Stimulated activated CD8-positive, alpha-beta memory T cell treated with anti-CD3 and anti-CD28 coated beads, Interleukin-2, amount 100 ng/mL, for 48 hours (primary cell): ENCODE measurements around the gene CHODL.

Experiments used
- DNase-seq, 2 donors: peaks; one replicate each; pipeline ENCODE4 v3.0.0-alpha.2; 2020; ENCODE audit warnings: low read depth in 2 of 2

CHODL gene

GRCh38 chr21:18244671-18245463 lies at the start of gene CHODL:
TSS of gene CHODL (plus strand) at chr21:18244833. CDS start at chr21:18245224, 391 bp downstream.
- DNase-seq: no peak

DNA sequence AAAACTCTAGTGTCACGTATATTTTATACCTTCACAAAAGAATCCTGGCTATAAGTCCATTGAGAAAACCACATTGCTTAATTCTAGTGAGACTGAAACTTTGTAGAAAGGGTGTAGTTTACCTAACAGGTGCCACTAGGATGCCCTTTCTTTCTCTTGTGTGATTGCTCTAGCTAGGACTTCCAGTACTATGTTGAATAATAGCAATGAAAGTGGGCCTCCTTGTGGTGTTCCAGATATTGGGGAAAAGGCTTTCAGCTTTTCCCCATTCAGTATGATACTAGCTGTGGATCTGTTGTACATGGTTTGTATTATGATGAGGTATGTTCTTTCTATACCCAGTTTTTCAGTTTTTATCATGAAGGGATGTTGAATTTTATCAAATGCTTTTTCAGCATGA lies 39.7 kb upstream of the CHODL start:
- no peak for DNase-seq

GRCh38 chr21:18218331-18218730 lies 26.3 kb upstream of the CHODL start:
- no peak for DNase-seq

DNA sequence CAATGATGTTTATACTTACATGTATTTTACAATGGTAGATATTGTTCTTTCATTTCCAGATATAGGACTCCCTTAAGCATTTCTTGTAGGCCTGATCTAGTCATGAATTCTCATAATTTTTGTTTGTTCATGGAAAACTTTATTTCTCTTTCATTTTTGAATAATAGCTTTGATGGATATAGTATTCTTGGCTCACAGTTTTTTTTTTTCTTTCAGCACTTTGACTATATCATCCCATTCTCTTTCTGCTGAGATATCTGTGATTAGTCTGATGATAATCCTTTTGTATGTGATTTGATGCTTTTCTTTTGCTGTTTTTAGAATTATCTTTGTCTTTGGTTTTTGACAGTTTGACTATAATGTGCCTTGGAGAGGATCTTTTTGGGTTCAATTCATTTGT lies 24.1 kb upstream of the CHODL start:
- no peak for DNase-seq

GRCh38 chr21:18222346-18222745 lies 22.3 kb upstream of the CHODL start:
- no peak for DNase-seq

- DNase-seq: no peak
Measured at GRCh38 chr21:18228060-18228739, 16.4 kb upstream of the CHODL start.

DNA sequence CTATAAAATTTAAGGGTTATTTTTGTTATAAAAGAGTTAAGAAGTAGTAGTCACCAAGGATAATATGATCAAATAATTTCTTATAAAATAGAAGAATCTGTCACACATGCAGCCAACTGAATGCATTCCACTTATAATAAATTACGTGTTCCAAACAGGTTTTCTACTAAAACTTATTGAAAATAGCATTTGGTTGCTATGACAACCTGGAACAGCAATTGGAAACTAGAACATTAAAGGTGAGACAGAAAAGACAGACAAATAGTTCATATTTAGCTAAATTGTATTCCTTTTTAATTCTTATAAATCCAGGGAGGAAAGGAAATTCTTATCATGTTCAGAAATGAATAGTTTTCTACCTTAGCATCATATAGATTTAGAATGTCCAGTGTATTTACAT lies 9.1 kb upstream of the CHODL start:
- DNase-seq: no peak

- DNase-seq: no peak
Measured at GRCh38 chr21:18245464-18245967, 883 bp downstream of the CHODL start.

DNA sequence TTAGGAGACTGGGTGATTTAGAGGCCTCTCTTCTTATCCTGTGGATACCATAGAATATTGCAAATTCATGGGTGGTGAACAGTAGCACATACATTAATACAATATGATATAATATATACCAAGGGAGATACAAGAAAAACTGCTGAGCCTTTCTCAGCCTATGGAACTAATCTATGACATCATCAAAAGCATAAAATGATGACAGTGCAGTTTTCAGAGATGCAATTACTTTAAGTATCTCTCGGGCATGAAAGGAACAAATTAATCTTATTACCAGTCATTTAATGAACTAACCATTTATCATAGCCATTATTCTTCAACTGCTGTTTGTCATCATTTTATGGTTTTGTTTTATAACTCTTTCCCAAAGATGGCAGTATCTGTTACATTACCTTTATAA lies 3.5 kb downstream of the CHODL start:
- no peak for DNase-seq

DNA sequence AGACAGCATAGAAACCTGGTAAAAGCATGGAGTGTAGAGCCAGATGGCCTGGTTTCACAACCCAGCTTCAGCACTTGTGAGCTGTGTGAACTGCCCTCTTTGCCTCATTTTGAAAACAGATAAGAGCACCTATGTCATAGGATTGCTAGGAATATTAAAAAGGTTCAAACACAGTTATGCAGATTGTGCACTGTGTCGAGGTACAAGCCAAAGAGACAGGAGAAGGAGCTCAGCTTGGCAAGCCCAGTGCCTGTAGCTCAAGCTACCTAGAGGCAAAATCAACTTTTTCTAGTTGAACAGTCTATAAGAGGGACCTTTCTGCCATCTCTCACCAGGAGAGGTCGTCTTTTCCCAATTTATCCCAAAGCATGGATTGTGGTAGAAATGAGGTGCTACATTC lies 5.0 kb downstream of the CHODL start:
- DNase-seq: no peak

DNA sequence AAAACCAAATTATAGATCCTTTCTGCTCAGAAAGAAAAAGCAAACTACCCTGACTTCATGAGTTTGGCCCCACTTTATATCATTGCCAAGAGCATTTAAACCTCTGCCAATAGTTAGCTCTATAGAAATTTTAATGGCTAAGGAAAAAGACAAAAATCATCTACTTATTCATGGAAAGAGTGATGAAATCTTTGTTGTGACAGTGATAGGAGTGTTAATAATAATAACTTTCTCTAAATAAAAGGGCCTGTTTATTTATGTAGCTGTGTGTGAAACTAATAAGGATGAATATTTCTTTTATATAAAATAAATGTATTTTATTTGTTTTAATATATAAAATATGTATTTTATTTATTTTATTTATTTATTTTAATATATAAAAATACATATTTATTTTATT lies 6.4 kb downstream of the CHODL start:
- no peak for DNase-seq

DNA sequence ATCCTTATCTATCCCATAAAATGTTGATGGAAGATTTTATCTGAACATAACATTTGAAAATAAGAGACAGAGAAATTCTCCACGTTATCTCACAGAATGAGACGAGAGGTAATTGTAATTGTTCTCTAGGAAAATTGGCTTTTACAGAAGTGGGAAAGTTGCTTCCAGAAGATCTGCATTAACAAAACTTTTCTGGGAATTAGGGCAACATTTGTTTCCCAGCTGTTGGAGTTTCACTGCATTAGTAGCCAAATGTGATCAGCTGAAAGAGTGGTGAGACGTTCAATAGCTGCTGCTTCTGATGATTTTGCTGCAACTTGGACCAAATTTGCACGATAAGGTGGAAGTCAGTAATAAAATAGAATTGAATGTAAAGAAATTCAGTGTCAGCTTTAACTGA lies 7.6 kb downstream of the CHODL start:
- no peak for DNase-seq

- no peak for DNase-seq
Measured at GRCh38 chr21:18252680-18253079, 8.0 kb downstream of the CHODL start.

- DNase-seq: no peak
Measured at GRCh38 chr21:18253221-18253620, 8.6 kb downstream of the CHODL start.

- no peak for DNase-seq
Measured at GRCh38 chr21:18253799-18254198, 9.2 kb downstream of the CHODL start.

GRCh38 chr21:18265944-18266343 lies 21.3 kb downstream of the CHODL start:
- no peak for DNase-seq

DNA sequence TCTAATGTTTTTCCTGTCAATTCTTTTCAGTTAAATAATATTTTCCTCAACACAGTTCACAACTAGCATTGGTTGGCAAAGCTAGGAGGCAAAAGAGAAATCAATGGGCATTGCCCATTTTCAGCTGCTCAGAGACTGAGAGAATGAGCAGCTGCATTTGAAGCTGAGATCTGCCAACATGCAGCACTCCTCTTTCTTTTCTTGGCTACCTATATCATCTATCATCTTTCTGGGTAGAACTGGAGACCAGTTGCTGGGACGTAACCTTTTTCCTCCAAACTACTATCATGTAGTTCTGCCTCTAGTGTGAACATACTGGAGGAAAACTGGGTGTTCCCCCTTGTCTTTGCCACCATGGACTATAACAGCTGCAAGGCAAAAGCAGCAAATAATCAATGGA lies 22.9 kb downstream of the CHODL start:
- no peak for DNase-seq

DNA sequence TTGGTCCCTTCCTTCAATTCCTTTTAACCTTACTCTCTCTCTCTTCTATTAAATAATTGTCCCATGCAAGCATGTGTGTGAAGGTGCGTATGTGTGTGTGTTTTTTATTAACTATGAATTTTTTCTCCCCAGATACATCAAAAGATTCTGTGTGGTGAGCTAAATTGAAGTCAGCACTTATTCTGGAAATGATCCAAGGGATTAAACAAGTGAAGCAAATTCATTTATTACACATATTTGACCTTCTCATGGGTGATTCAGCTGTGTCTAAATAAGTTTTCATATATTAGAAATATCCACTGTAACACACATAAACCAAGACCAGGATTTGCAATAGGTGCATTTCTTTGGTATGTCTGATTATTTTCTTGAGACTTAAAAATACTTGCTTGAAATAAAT lies 24.3 kb downstream of the CHODL start:
- DNase-seq: no peak

GRCh38 chr21:18269856-18270255 lies 25.2 kb downstream of the CHODL start:
- DNase-seq: no peak

GRCh38 chr21:18273400-18273799 lies 28.8 kb downstream of the CHODL start:
- no peak for DNase-seq

DNA sequence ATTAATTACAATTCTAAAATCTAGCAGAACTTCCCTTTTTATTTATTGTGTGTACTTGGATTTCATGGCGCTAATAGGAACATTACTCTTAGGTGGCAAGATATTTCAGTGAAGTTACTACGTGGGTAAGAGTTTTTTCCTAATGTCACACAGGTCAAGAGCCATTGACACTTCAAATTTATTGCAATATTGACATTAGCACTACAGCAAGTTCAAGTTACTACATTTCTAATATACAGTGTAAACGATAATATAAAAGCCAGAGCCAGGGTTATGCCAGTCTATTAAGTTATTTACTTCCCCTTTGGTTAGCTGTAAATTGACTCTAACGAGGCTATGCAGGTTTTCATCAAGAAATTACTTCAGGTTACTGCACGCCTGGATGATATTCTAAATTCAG lies 29.7 kb downstream of the CHODL start:
- DNase-seq: no peak

DNA sequence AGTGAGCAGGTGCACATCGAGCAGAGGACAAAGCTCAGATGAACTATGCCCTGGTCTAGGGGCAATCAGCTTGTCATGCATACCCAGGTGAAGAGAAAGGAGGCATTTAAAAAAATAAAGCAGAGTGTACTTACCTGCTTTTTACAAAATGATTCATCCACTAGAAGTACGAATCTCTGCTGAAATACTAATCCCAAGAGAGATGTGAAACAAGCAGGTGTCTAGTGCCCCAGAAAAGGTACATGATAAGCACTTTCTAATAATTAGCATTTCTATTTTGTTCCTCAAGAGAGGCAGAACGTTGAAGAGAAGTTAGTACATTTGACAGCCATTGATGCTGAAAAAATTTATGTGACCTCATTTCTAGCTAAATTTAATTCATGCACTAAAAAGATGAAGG lies 31.1 kb downstream of the CHODL start:
- no peak for DNase-seq

- no peak for DNase-seq
Measured at GRCh38 chr21:18285379-18285778, 40.7 kb downstream of the CHODL start.
